Glutamatergic neuron (in vitro differentiated cells): Measurements from ENCODE around the gene MMP17. TPM values are rescaled to one million over a fixed set of nuclear protein-coding genes. Genes with fewer than 3 reads are reported as not detected.

Source experiments
- DNase-seq: peaks from one replicate; pipeline ENCODE4 v3.0.0; 2022
- H3K27ac Mint-ChIP-seq: one replicate; pipeline ENCODE4 v1.8.0; 2020; ENCODE audit warnings: mild to moderate bottlenecking, mixed read lengths, inconsistent platforms; ENCODE audit not compliant: unreplicated experiment
- H3K27me3 Mint-ChIP-seq: one replicate; pipeline ENCODE4 v1.8.0; 2020; ENCODE audit warnings: mild to moderate bottlenecking, moderate library complexity, mixed read lengths, inconsistent platforms; ENCODE audit not compliant: unreplicated experiment
- H3K36me3 Mint-ChIP-seq: one replicate; pipeline ENCODE4 v1.8.0; 2020; ENCODE audit warnings: mild to moderate bottlenecking, mixed read lengths, inconsistent platforms; ENCODE audit not compliant: unreplicated experiment
- H3K4me1 Mint-ChIP-seq: one replicate; pipeline ENCODE4 v1.8.0; 2020; ENCODE audit warnings: mild to moderate bottlenecking, low read depth, mixed read lengths, inconsistent platforms; ENCODE audit not compliant: unreplicated experiment
- H3K4me3 Mint-ChIP-seq: one replicate; pipeline ENCODE4 v1.8.0; 2020; ENCODE audit warnings: mild to moderate bottlenecking, mixed read lengths, inconsistent platforms; ENCODE audit not compliant: unreplicated experiment
- H3K9me3 Mint-ChIP-seq: one replicate; pipeline ENCODE4 v1.8.0; 2020; ENCODE audit warnings: mild to moderate bottlenecking, moderate library complexity, mixed read lengths, inconsistent platforms; ENCODE audit not compliant: unreplicated experiment
- CTCF ChIP-seq: fragments of 200-600 bp; sonication (generic); IDR thresholded peaks from one replicate; pipeline ENCODE4 v1.5.0; 2021; ENCODE audit not compliant: partially characterized antibody, unreplicated experiment
- total RNA-seq: library from RNA; stranded (reverse); fragmentation: NEBNext Ultra II Directional; extraction: Animal tissue kit (Norgen Biotek cat#: 25700); gene quantifications from one replicate; pipeline ENCODE4 v1.2.1, GENCODE V29; 2021; ENCODE audit not compliant: unreplicated experiment

The MMP17 gene
- total RNA-seq, 1 donor from 2014 or later, result 65.8 TPM

GRCh38 chr12:131835616-131836171, 7.5 kb downstream of the MMP17 start:
- H3K9me3 Mint-ChIP-seq, result peaks cover 2% of the 10 kb centered on the region
- peaks cover 5% of the 10 kb centered on the region for H3K4me1 Mint-ChIP-seq
- H3K27ac Mint-ChIP-seq, result no peak overlapping the region
- peaks cover 7% of the 10 kb centered on the region for H3K27me3 Mint-ChIP-seq
- DNase-seq, result no peak
- no peaks in the 10 kb centered on the region for H3K36me3 Mint-ChIP-seq
- H3K4me3 Mint-ChIP-seq, result no peak overlapping the region
- no peak for TF ChIP-seq CTCF

- no peak for DNase-seq
- Mint-ChIP-seq H3K9me3 (peaks cover 2% of the 10 kb centered on the region), H3K4me3 (no peak overlapping the region), H3K36me3 (no peaks in the 10 kb centered on the region), H3K27me3 (peaks cover 7% of the 10 kb centered on the region), H3K27ac (no peak overlapping the region), H3K4me1 (peaks cover 5% of the 10 kb centered on the region)
- TF ChIP-seq CTCF, result no peak
Measured at GRCh38 chr12:131836193-131836592, 8.0 kb downstream of the MMP17 start.

GRCh38 chr12:131836714-131837397, 8.7 kb downstream of the MMP17 start:
- no peak for DNase-seq
- H3K4me3 Mint-ChIP-seq, result no peak overlapping the region
- TF ChIP-seq CTCF, result no peak
- no peaks in the 10 kb centered on the region for H3K36me3 Mint-ChIP-seq
- peaks cover 5% of the 10 kb centered on the region for H3K4me1 Mint-ChIP-seq
- H3K27me3 Mint-ChIP-seq, result peaks cover 7% of the 10 kb centered on the region
- no peak overlapping the region for H3K27ac Mint-ChIP-seq
- peaks cover 2% of the 10 kb centered on the region for H3K9me3 Mint-ChIP-seq

GRCh38 chr12:131840643-131841416, 12.6 kb downstream of the MMP17 start:
- H3K27me3 Mint-ChIP-seq, result peaks cover 3% of the 10 kb centered on the region

More at GRCh38 chr12:131840643-131841416, 12.6 kb downstream of the MMP17 start:
- Mint-ChIP-seq H3K27ac (no peak overlapping the region), H3K36me3 (no peaks in the 10 kb centered on the region), H3K9me3 (peaks cover 2% of the 10 kb centered on the region), H3K4me3 (no peak overlapping the region), H3K4me1 (no peaks in the 10 kb centered on the region)
- TF ChIP-seq CTCF, result no peak
- no peak for DNase-seq
